Natural killer cell (primary cell): Measurements from ENCODE around the gene ATF4. TPM values are rescaled to one million over a fixed set of nuclear protein-coding genes. Genes with fewer than 3 reads are reported as not detected.

ENCODE experiments used
- ATAC-seq, 3 donors: fragments of 150-1000 bp in 2 of 3; fragments of 200-7000 bp in 1 of 3; cut with Tn5 transposase; 1 replicate in 1 of 3; 2 replicates in 2 of 3; pipeline ENCODE4 v1.10.0; 2021; ENCODE audit warnings: mild to moderate bottlenecking in 2 of 3, moderate library complexity in 2 of 3
- DNase-seq, 2 donors: peaks; one replicate each; pipeline versions ENCODE4 v3.0.0 to v3.0.0-alpha.2; 2013 to 2021; ENCODE audit warnings: mixed read lengths in 1 of 2
- H3K27ac ChIP-seq: one replicate; pipeline ENCODE4 v1.5.1; 2013; ENCODE audit warnings: mild to moderate bottlenecking, low read length
- H3K27me3 ChIP-seq: one replicate; pipeline ENCODE4 v1.6.1; 2013; ENCODE audit warnings: low read length; ENCODE audit not compliant: control insufficient read depth, insufficient read depth
- H3K36me3 ChIP-seq: one replicate; pipeline ENCODE4 v1.6.1; 2013; ENCODE audit warnings: low read length; ENCODE audit not compliant: control insufficient read depth, insufficient read depth
- H3K4me1 ChIP-seq: one replicate; pipeline ENCODE4 v1.6.1; 2013; ENCODE audit warnings: low read length; ENCODE audit not compliant: control insufficient read depth, insufficient read depth
- H3K4me3 ChIP-seq: one replicate; pipeline ENCODE4 v1.5.1; 2013; ENCODE audit warnings: low read length
- H3K9me3 ChIP-seq: one replicate; pipeline ENCODE4 v1.6.1; 2013; ENCODE audit warnings: low read length; ENCODE audit not compliant: control insufficient read depth, insufficient read depth
- H3K27ac Mint-ChIP-seq, 2 donors: one replicate each; pipeline ENCODE4 v1.8.0; 2022; ENCODE audit warnings: mild to moderate bottlenecking in 2 of 2, mixed read lengths in 2 of 2, moderate library complexity in 1 of 2
- H3K27me3 Mint-ChIP-seq, 2 donors: one replicate each; pipeline ENCODE4 v1.8.0; 2022; ENCODE audit warnings: low read depth in 2 of 2, mixed read lengths in 2 of 2
- H3K36me3 Mint-ChIP-seq: one replicate; pipeline ENCODE4 v1.8.0; 2022; ENCODE audit warnings: mixed read lengths
- H3K4me1 Mint-ChIP-seq, 2 donors: one replicate each; pipeline ENCODE4 v1.8.0; 2022; ENCODE audit warnings: mixed read lengths in 2 of 2
- H3K4me3 Mint-ChIP-seq: one replicate; pipeline ENCODE4 v1.8.0; 2022; ENCODE audit warnings: mild to moderate bottlenecking, moderate library complexity, mixed read lengths
- H3K9me3 Mint-ChIP-seq, 2 donors: one replicate each; pipeline ENCODE4 v1.8.0; 2022; ENCODE audit warnings: mixed read lengths in 2 of 2
- CTCF ChIP-seq: fragments of 200-600 bp; IDR thresholded peaks from one replicate; pipeline ENCODE4 v1.8.0; 2022; ENCODE audit warnings: antibody characterized with exemption
- WGBS: methylation state at CpG from one replicate; pipeline ENCODE4 v1.1.7; 2013; ENCODE audit warnings: missing lambda C conversion rate; ENCODE audit not compliant: insufficient coverage; 5-methylcytosine and 5-hydroxymethylcytosine counted together
- intact Hi-C: fragments of 100-400 bp; cut with micrococcal nuclease; formaldehyde crosslinking; loops from one replicate; pipeline ENCODE4 v1.14.2; 2022
- total RNA-seq, 4 donors: library from RNA; stranded (reverse); fragments of 120-200 nt in 1 of 4; gene quantifications; one replicate each; pipeline versions ENCODE4 v1.2.3 to v1.2.4, GENCODE V29; 2013 to 2022

ATF4 gene
- total RNA-seq, 3 donors from 2014 or later (not counting 1 experiment from before 2014, with no cell fraction given) = 235 to 242 (median 238) TPM

- WGBS = 79% methylated on average over 3 of the region's 3 CpGs
- TF ChIP-seq CTCF = no peak
- H3K36me3 Mint-ChIP-seq = no peaks in the 10 kb centered on the region
- Histone ChIP-seq H3K4me1 (peaks cover 6% of the 10 kb centered on the region), H3K9me3 (no peaks in the 10 kb centered on the region), H3K27ac (no peak overlapping the region), H3K4me3 (no peak overlapping the region), H3K36me3 (no peaks in the 10 kb centered on the region), H3K27me3 (peaks cover 22% of the 10 kb centered on the region)
- intact Hi-C loops = no loop called here
- H3K27me3 Mint-ChIP-seq = peaks cover 40 to 45% of the 10 kb centered on the region in 2 donors
- DNase-seq (no peak), ATAC-seq (no peak)
- peaks cover 5 to 7% of the 10 kb centered on the region in 2 donors for H3K4me1 Mint-ChIP-seq
- H3K4me3 Mint-ChIP-seq = no peak overlapping the region
- no peaks in the 10 kb centered on the region for H3K9me3 Mint-ChIP-seq
- H3K27ac Mint-ChIP-seq = no peak overlapping the region
Observed at GRCh38 chr22:39553429-39553828, 33.1 kb downstream of the ATF4 start.

GRCh38 chr22:39554151-39554550 is 33.8 kb downstream of the ATF4 start:
- Mint-ChIP-seq H3K4me3 (no peak overlapping the region), H3K36me3 (no peaks in the 10 kb centered on the region), H3K27ac (no peak overlapping the region), H3K27me3 (peaks cover 40 to 50% of the 10 kb centered on the region in 2 donors), H3K4me1 (peaks cover 5 to 7% of the 10 kb centered on the region in 2 donors), H3K9me3 (no peaks in the 10 kb centered on the region)
- H3K27ac ChIP-seq = no peak overlapping the region
- no peaks in the 10 kb centered on the region for H3K36me3 ChIP-seq
- peaks cover 28% of the 10 kb centered on the region for H3K27me3 ChIP-seq
- intact Hi-C loops = no loop called here
- ATAC-seq (no peak), DNase-seq (no peak)
- no peak overlapping the region for H3K4me3 ChIP-seq
- 55% methylated on average over 3 of the region's 3 CpGs for WGBS
- no peaks in the 10 kb centered on the region for H3K9me3 ChIP-seq
- no peak for TF ChIP-seq CTCF
- peaks cover 6% of the 10 kb centered on the region for H3K4me1 ChIP-seq

GRCh38 chr22:39556970-39557841 is 36.8 kb downstream of the ATF4 start:
- 7% methylated on average over 72 of the region's 72 CpGs for WGBS
- no peak for TF ChIP-seq CTCF
- Histone ChIP-seq H3K27me3 (peaks cover 25% of the 10 kb centered on the region), H3K27ac (no peak overlapping the region), H3K4me3 (no peak overlapping the region), H3K36me3 (no peaks in the 10 kb centered on the region), H3K9me3 (no peaks in the 10 kb centered on the region), H3K4me1 (peaks cover 6% of the 10 kb centered on the region)
- Mint-ChIP-seq H3K4me1 (peaks cover 5 to 7% of the 10 kb centered on the region in 2 donors), H3K4me3 (no peak overlapping the region), H3K36me3 (no peaks in the 10 kb centered on the region), H3K27ac (no peak overlapping the region), H3K27me3 (peaks cover 31 to 55% of the 10 kb centered on the region in 2 donors), H3K9me3 (no peaks in the 10 kb centered on the region)
- DNase-seq (peak in 1 of 2 donors; percentile 73), ATAC-seq (peak in 2 of 3 donors; percentile 18 to 34)
- intact Hi-C loops = no loop called here
